Naive thymus-derived CD4-positive, alpha-beta T cell (primary cell): Measurements from ENCODE around the gene LRIG2. TPM values are rescaled to one million over a fixed set of nuclear protein-coding genes. Genes with fewer than 3 reads are reported as not detected.

ENCODE experiments used
- ATAC-seq: fragments of 150-1000 bp; cut with Tn5 transposase; 2 replicates; pipeline ENCODE4 v1.10.0; 2021; ENCODE audit warnings: mild to moderate bottlenecking, moderate library complexity
- CTCF ChIA-PET: fragments of 350-600 bp; sonication (Branson Sonifier 250); formaldehyde crosslinking; loops from one replicate; lab custom pipeline; 2021; ENCODE audit warnings: antibody characterized with exemption; lab: Charles Lee
- POLR2A ChIA-PET: fragments of 350-600 bp; sonication (Branson Sonifier 250); formaldehyde crosslinking; loops from one replicate; lab custom pipeline; 2021; ENCODE audit warnings: antibody characterized with exemption, inconsistent platforms; lab: Charles Lee
- DNase-seq, 9 donors: peaks; one replicate each; pipeline versions ENCODE4 v3.0.0 to v3.0.0-alpha.2; 2020 to 2022; ENCODE audit warnings: mixed read lengths in 1 of 9
- H3K27ac ChIP-seq: one replicate; pipeline ENCODE4 v1.7.0; 2013; ENCODE audit warnings: mild to moderate bottlenecking, low read depth, low read length, moderate library complexity
- H3K27me3 ChIP-seq, 2 donors: one replicate each; pipeline ENCODE4 v1.7.0; 2013; ENCODE audit warnings: low read length in 2 of 2, mild to moderate bottlenecking in 2 of 2, moderate library complexity in 2 of 2; ENCODE audit not compliant: control insufficient read depth in 2 of 2, insufficient read depth in 2 of 2
- H3K36me3 ChIP-seq, 3 experiments: 1 replicate in 2 of 3; 2 replicates in 1 of 3; pipeline ENCODE4 v1.7.0; 2013; ENCODE audit warnings: low read length in 3 of 3, mild to moderate bottlenecking in 3 of 3, moderate library complexity in 1 of 3; ENCODE audit not compliant: insufficient read depth in 3 of 3, control insufficient read depth in 2 of 3
- H3K4me1 ChIP-seq, 2 donors: one replicate each; pipeline ENCODE4 v1.7.0; 2013; ENCODE audit warnings: low read length in 2 of 2, mild to moderate bottlenecking in 2 of 2, moderate library complexity in 1 of 2; ENCODE audit not compliant: control insufficient read depth in 2 of 2, insufficient read depth in 2 of 2
- H3K4me3 ChIP-seq: 2 replicates; pipeline ENCODE4 v1.7.0; 2013; ENCODE audit warnings: mild to moderate bottlenecking, low read length
- H3K9me3 ChIP-seq, 3 experiments: 1 replicate in 2 of 3; 2 replicates in 1 of 3; pipeline ENCODE4 v1.7.0; 2013; ENCODE audit warnings: low read length in 3 of 3; ENCODE audit not compliant: control insufficient read depth in 2 of 3
- H3K27ac Mint-ChIP-seq, 9 donors: one replicate each; pipeline ENCODE4 v1.8.0; 2020 to 2022; ENCODE audit warnings: mixed read lengths in 9 of 9, mild to moderate bottlenecking in 8 of 9, moderate library complexity in 5 of 9, inconsistent platforms in 2 of 9
- H3K27me3 Mint-ChIP-seq, 5 donors: one replicate each; pipeline ENCODE4 v1.8.0; 2021 to 2022; ENCODE audit warnings: mixed read lengths in 5 of 5, mild to moderate bottlenecking in 1 of 5
- H3K36me3 Mint-ChIP-seq, 5 donors: one replicate each; pipeline ENCODE4 v1.8.0; 2020 to 2022; ENCODE audit warnings: mixed read lengths in 5 of 5, mild to moderate bottlenecking in 3 of 5, inconsistent platforms in 1 of 5
- H3K4me1 Mint-ChIP-seq, 7 donors: one replicate each; pipeline ENCODE4 v1.8.0; 2020 to 2022; ENCODE audit warnings: mixed read lengths in 7 of 7, mild to moderate bottlenecking in 3 of 7, inconsistent platforms in 1 of 7
- H3K4me3 Mint-ChIP-seq, 10 donors: one replicate each; pipeline ENCODE4 v1.8.0; 2020 to 2022; ENCODE audit warnings: mild to moderate bottlenecking in 10 of 10, mixed read lengths in 10 of 10, moderate library complexity in 6 of 10, inconsistent platforms in 2 of 10
- H3K9me3 Mint-ChIP-seq, 11 donors: one replicate each; pipeline ENCODE4 v1.8.0; 2020 to 2022; ENCODE audit warnings: mixed read lengths in 11 of 11, mild to moderate bottlenecking in 4 of 11, inconsistent platforms in 1 of 11, moderate library complexity in 1 of 11
- intact Hi-C, 2 donors: fragments of 100-400 bp; cut with micrococcal nuclease; formaldehyde crosslinking; loops; one replicate each; pipeline ENCODE4 v1.15.1; 2023
- polyA plus RNA-seq, 2 donors: library from polyadenylated mRNA; unstranded; fragments of 300-500 nt; fragmentation: Illumina TruSeq; gene quantifications; one replicate each; pipeline ENCODE4 v1.2.3, GENCODE V29; 2021
- total RNA-seq, 6 experiments: library from RNA in 5 of 6; stranded (reverse) in 5 of 6; gene quantifications; 1 replicate in 5 of 6; 2 replicates in 1 of 6; pipeline ENCODE4 v1.2.3 and lab custom pipeline; 2021 to 2026

The LRIG2 gene
- total and polyA plus RNA-seq, 7 experiments from 2014 or later: 2.7 to 27.0 (median 19.0) TPM

- Mint-ChIP-seq H3K27me3 (no peaks in the 10 kb centered on the region), H3K4me1 (peaks cover 0 to 8% (median 3%) of the 10 kb centered on the region in 7 donors), H3K9me3 (no peaks in the 10 kb centered on the region), H3K4me3 (no peak overlapping the region), H3K27ac (peak overlapping the region in 2 of 9 donors; percentile 21 to 75), H3K36me3 (peaks cover 13 to 51% (median 41%) of the 10 kb centered on the region in 5 donors)
- no peak overlapping the region for H3K4me3 ChIP-seq
- ChIA-PET CTCF (interaction anchor here (0.7 kb wide), 1 partner anchor 1332 kb away, joined by 3 read pairs; no protein-coding TSS in a partner anchor), POLR2A (no interaction called here)
- no peak overlapping the region for H3K27ac ChIP-seq
- intact Hi-C loops: no loop called here
- H3K36me3 ChIP-seq: peaks cover 18 to 78% (median 33%) of the 10 kb centered on the region in 3 experiments
- no peak for ATAC-seq
- no peak for DNase-seq
- H3K27me3 ChIP-seq: no peaks in the 10 kb centered on the region
- no peaks in the 10 kb centered on the region for H3K9me3 ChIP-seq
- H3K4me1 ChIP-seq: no peaks in the 10 kb centered on the region
Measured at GRCh38 chr1:113123737-113124136, 50.7 kb downstream of the LRIG2 start.

GRCh38 chr1:113124366-113124765 lies 51.4 kb downstream of the LRIG2 start:
- ATAC-seq (no peak), DNase-seq (no peak)
- Mint-ChIP-seq H3K27ac (no peak overlapping the region), H3K27me3 (no peaks in the 10 kb centered on the region), H3K9me3 (no peaks in the 10 kb centered on the region), H3K4me1 (peaks cover 0 to 8% (median 3%) of the 10 kb centered on the region in 7 donors), H3K4me3 (no peak overlapping the region), H3K36me3 (peaks cover 11 to 45% (median 35%) of the 10 kb centered on the region in 5 donors)
- intact Hi-C loops: no loop called here
- Histone ChIP-seq H3K36me3 (peaks cover 15 to 71% (median 30%) of the 10 kb centered on the region in 3 experiments), H3K27me3 (no peaks in the 10 kb centered on the region), H3K9me3 (no peaks in the 10 kb centered on the region), H3K27ac (no peak overlapping the region), H3K4me3 (no peak overlapping the region), H3K4me1 (no peaks in the 10 kb centered on the region)
- ChIA-PET POLR2A (no interaction called here), CTCF (interaction anchor here (0.7 kb wide), 1 partner anchor 1331 kb away, joined by 3 read pairs; no protein-coding TSS in a partner anchor)

GRCh38 chr1:113125517-113125916 lies 52.5 kb downstream of the LRIG2 start:
- peaks cover 0 to 8% (median 4%) of the 10 kb centered on the region in 7 donors for H3K4me1 Mint-ChIP-seq
- intact Hi-C loops: no loop called here
- no peak overlapping the region for H3K4me3 Mint-ChIP-seq
- no peak overlapping the region for H3K4me3 ChIP-seq
- ChIA-PET CTCF (no interaction called here), POLR2A (no interaction called here)
- H3K27ac Mint-ChIP-seq: peak overlapping the region in 1 of 9 donors; percentile 7
- H3K9me3 Mint-ChIP-seq: no peaks in the 10 kb centered on the region
- DNase-seq: no peak
- ATAC-seq: no peak
- H3K9me3 ChIP-seq: no peaks in the 10 kb centered on the region
- H3K36me3 Mint-ChIP-seq: peaks cover 8 to 47% (median 32%) of the 10 kb centered on the region in 5 donors
- no peaks in the 10 kb centered on the region for H3K27me3 Mint-ChIP-seq
- H3K27ac ChIP-seq: no peak overlapping the region
- no peaks in the 10 kb centered on the region for H3K4me1 ChIP-seq
- no peaks in the 10 kb centered on the region for H3K27me3 ChIP-seq
- H3K36me3 ChIP-seq: peaks cover 14 to 60% (median 25%) of the 10 kb centered on the region in 3 experiments

GRCh38 chr1:113126207-113126606 lies 53.2 kb downstream of the LRIG2 start:
- H3K36me3 ChIP-seq: peaks cover 14 to 53% (median 22%) of the 10 kb centered on the region in 3 experiments

GRCh38 chr1:113128116-113128515 lies 55.1 kb downstream of the LRIG2 start:
- Mint-ChIP-seq H3K36me3 (peaks cover 8 to 40% (median 27%) of the 10 kb centered on the region in 5 donors), H3K4me1 (peaks cover 0 to 18% (median 9%) of the 10 kb centered on the region in 7 donors), H3K4me3 (no peak overlapping the region), H3K9me3 (no peaks in the 10 kb centered on the region), H3K27ac (peak overlapping the region in 2 of 9 donors; percentile 9), H3K27me3 (no peaks in the 10 kb centered on the region)
- ChIA-PET CTCF (no interaction called here), POLR2A (no interaction called here)
- DNase-seq: no peak
- intact Hi-C loops: no loop called here
- Histone ChIP-seq H3K9me3 (no peaks in the 10 kb centered on the region), H3K27ac (no peak overlapping the region), H3K27me3 (no peaks in the 10 kb centered on the region), H3K4me1 (no peaks in the 10 kb centered on the region), H3K36me3 (peaks cover 14 to 34% (median 15%) of the 10 kb centered on the region in 3 experiments), H3K4me3 (no peak overlapping the region)
- ATAC-seq: no peak

More at GRCh38 chr1:113126207-113126606, 53.2 kb downstream of the LRIG2 start:
- Mint-ChIP-seq H3K9me3 (no peaks in the 10 kb centered on the region), H3K4me1 (peaks cover 0 to 10% (median 6%) of the 10 kb centered on the region in 7 donors), H3K36me3 (peaks cover 8 to 47% (median 28%) of the 10 kb centered on the region in 5 donors), H3K27me3 (no peaks in the 10 kb centered on the region), H3K4me3 (no peak overlapping the region), H3K27ac (peak overlapping the region in 2 of 9 donors; percentile 1 to 14)
- intact Hi-C loops: no loop called here
- Histone ChIP-seq H3K9me3 (no peaks in the 10 kb centered on the region), H3K27me3 (no peaks in the 10 kb centered on the region), H3K4me1 (no peaks in the 10 kb centered on the region), H3K4me3 (no peak overlapping the region), H3K27ac (no peak overlapping the region)
- no peak for DNase-seq
- POLR2A ChIA-PET: no interaction called here
- no peak for ATAC-seq
- CTCF ChIA-PET: no interaction called here

GRCh38 chr1:113129529-113130185 lies 56.7 kb downstream of the LRIG2 start:
- Mint-ChIP-seq H3K27me3 (no peaks in the 10 kb centered on the region), H3K27ac (peak overlapping the region in 2 of 9 donors; percentile 44 to 64), H3K36me3 (peaks cover 8 to 33% (median 28%) of the 10 kb centered on the region in 5 donors), H3K9me3 (no peaks in the 10 kb centered on the region), H3K4me1 (peaks cover 0 to 18% (median 10%) of the 10 kb centered on the region in 7 donors), H3K4me3 (no peak overlapping the region)
- POLR2A ChIA-PET: no interaction called here
- CTCF ChIA-PET: interaction anchor here (1.0 to 1.4 kb wide), 3 partner anchors 10 to 57 kb away, joined by 3 to 4 read pairs (median 3); partner anchors contain the start of gene LRIG2
- DNase-seq (no peak), ATAC-seq (no peak)
- H3K9me3 ChIP-seq: no peaks in the 10 kb centered on the region
- H3K4me1 ChIP-seq: no peaks in the 10 kb centered on the region
- H3K36me3 ChIP-seq: peaks cover 4 to 22% (median 14%) of the 10 kb centered on the region in 3 experiments
- H3K4me3 ChIP-seq: no peak overlapping the region
- no peak overlapping the region for H3K27ac ChIP-seq
- intact Hi-C loops: no loop called here
- no peaks in the 10 kb centered on the region for H3K27me3 ChIP-seq
